Measurements from ENCODE around the gene RRP9.

DNA sequence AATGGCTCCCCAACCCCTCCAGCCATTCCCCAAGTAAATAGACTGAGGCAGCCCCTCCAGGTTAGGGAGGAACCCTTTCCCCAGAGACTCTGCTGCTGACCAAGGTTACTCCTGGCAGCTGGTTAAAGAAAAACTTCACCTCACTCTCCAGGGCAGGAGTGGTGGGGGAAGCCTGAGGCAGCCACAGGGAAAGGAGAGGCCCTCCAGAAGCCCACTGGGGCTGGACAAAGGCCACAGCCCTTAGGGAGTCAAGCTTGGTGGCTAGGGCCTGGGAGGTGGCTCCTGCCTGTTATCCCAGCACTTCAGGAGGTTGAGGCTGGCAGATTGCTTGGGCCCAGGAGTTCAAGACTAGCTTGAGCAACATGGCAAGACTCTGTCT lies 42.6 kb upstream of the RRP9 start:
- TF ChIP-seq NFYB (CRISPR knock-in tag; conservative IDR thresholded peaks at IDR 0.05; ENCODE audit: low read depth) (no peak), NR1H2 (CRISPR knock-in tag; IDR thresholded peaks at IDR 0.05) (no peak)
- TF ChIP-seq, protein P1, sequence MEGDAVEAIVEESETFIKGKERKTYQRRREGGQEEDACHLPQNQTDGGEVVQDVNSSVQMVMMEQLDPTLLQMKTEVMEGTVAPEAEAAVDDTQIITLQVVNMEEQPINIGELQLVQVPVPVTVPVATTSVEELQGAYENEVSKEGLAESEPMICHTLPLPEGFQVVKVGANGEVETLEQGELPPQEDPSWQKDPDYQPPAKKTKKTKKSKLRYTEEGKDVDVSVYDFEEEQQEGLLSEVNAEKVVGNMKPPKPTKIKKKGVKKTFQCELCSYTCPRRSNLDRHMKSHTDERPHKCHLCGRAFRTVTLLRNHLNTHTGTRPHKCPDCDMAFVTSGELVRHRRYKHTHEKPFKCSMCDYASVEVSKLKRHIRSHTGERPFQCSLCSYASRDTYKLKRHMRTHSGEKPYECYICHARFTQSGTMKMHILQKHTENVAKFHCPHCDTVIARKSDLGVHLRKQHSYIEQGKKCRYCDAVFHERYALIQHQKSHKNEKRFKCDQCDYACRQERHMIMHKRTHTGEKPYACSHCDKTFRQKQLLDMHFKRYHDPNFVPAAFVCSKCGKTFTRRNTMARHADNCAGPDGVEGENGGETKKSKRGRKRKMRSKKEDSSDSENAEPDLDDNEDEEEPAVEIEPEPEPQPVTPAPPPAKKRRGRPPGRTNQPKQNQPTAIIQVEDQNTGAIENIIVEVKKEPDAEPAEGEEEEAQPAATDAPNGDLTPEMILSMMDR (IDR thresholded peaks at IDR 0.05) = no peak
- TF ChIP-seq, protein P2, sequence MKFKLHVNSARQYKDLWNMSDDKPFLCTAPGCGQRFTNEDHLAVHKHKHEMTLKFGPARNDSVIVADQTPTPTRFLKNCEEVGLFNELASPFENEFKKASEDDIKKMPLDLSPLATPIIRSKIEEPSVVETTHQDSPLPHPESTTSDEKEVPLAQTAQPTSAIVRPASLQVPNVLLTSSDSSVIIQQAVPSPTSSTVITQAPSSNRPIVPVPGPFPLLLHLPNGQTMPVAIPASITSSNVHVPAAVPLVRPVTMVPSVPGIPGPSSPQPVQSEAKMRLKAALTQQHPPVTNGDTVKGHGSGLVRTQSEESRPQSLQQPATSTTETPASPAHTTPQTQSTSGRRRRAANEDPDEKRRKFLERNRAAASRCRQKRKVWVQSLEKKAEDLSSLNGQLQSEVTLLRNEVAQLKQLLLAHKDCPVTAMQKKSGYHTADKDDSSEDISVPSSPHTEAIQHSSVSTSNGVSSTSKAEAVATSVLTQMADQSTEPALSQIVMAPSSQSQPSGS (CRISPR knock-in tag; IDR thresholded peaks at IDR 0.05; ENCODE audit: borderline replicate concordance, low read depth) = no peak

Data from WTC11 (cell line).